Mammary epithelial cell (primary cell): ENCODE results near the gene GAP43.

Experiments used
- CTCF ChIP-seq, 2 donors: IDR thresholded peaks in 1 of 2; conservative IDR thresholded peaks in 1 of 2; 2 replicates each; pipeline ENCODE4 v1.5.1; 2011 to 2012; ENCODE audit warnings: inconsistent platforms in 2 of 2, low read length in 2 of 2, mild to moderate bottlenecking in 2 of 2, control low read depth in 1 of 2, low read depth in 1 of 2; ENCODE audit not compliant: insufficient read depth in 1 of 2; ENCODE audit errors: extremely low read depth in 1 of 2
- EZH2 ChIP-seq: IDR thresholded peaks from 2 replicates; pipeline ENCODE4 v1.6.1; 2012; ENCODE audit warnings: low read length, inconsistent platforms, borderline replicate concordance

GRCh38 chr3:115659253-115660220 lies 36.2 kb downstream of the GAP43 start:
- TF ChIP-seq CTCF (conservative IDR thresholded peaks at IDR 0.05 in 1 of 2, IDR thresholded peaks at IDR 0.05 in 1 of 2; ENCODE audit: extremely low read depth in 1 of 2, insufficient read depth in 1 of 2, low read depth in 1 of 2, low read length in 2 of 2) (no peak), EZH2 (no peak)
